ELF-1 (cell line): Measurements from ENCODE around the gene TTC23.
A peak's percentile ranks its signal among the peaks of the same experiment; 100 is the strongest.

Source experiments
- DNase-seq: peaks from one replicate; pipeline ENCODE4 v3.0.0-alpha.2; 2016; ENCODE audit warnings: low read depth, low spot score

The TTC23 gene

GRCh38 chr15:99249270-99249841 is at the start of gene TTC23:
TSS of gene TTC23 (minus strand) at chr15:99249581. CDS start at chr15:99228712, 20,869 bp downstream.
- DNase-seq, result peak; percentile 51

- DNase-seq, result no peak
Measured at GRCh38 chr15:99296386-99296785, 47.0 kb upstream of the TTC23 start.

- DNase-seq, result no peak
Measured at GRCh38 chr15:99295840-99296239, 46.5 kb upstream of the TTC23 start.

GRCh38 chr15:99291643-99292042 is 42.3 kb upstream of the TTC23 start:
- no peak for DNase-seq

- no peak for DNase-seq
Measured at GRCh38 chr15:99283717-99284116, 34.3 kb upstream of the TTC23 start.

GRCh38 chr15:99282586-99282985 is 33.2 kb upstream of the TTC23 start:
- no peak for DNase-seq

- no peak for DNase-seq
Measured at GRCh38 chr15:99282121-99282520, 32.7 kb upstream of the TTC23 start.

GRCh38 chr15:99279827-99280226 is 30.4 kb upstream of the TTC23 start:
- DNase-seq, result no peak

GRCh38 chr15:99279290-99279689 is 29.9 kb upstream of the TTC23 start:
- DNase-seq, result peak; percentile 30

GRCh38 chr15:99275525-99276128 is 26.2 kb upstream of the TTC23 start:
- no peak for DNase-seq

- no peak for DNase-seq
Measured at GRCh38 chr15:99275061-99275460, 25.7 kb upstream of the TTC23 start.

- DNase-seq, result no peak
Measured at GRCh38 chr15:99273801-99274200, 24.4 kb upstream of the TTC23 start.

- DNase-seq, result no peak
Measured at GRCh38 chr15:99268431-99268830, 19.1 kb upstream of the TTC23 start.

GRCh38 chr15:99267957-99268356 is 18.6 kb upstream of the TTC23 start:
- DNase-seq, result no peak

GRCh38 chr15:99265541-99266070 is 16.2 kb upstream of the TTC23 start:
- no peak for DNase-seq

GRCh38 chr15:99264125-99264524 is 14.7 kb upstream of the TTC23 start:
- DNase-seq, result no peak

- DNase-seq, result no peak
Measured at GRCh38 chr15:99257107-99257750, 7.8 kb upstream of the TTC23 start.

GRCh38 chr15:99253381-99254090 is 4.2 kb upstream of the TTC23 start:
- no peak for DNase-seq

- DNase-seq, result no peak
Measured at GRCh38 chr15:99252326-99252725, 2.9 kb upstream of the TTC23 start.

- DNase-seq, result peak; percentile 100
Measured at GRCh38 chr15:99250857-99251841, 1.8 kb upstream of the TTC23 start, which contains the start of gene LRRC28. TSS of gene LRRC28 (plus strand) at chr15:99251481. CDS start at chr15:99255958, 4,477 bp downstream.

GRCh38 chr15:99250494-99250856 is 1.1 kb upstream of the TTC23 start:
- no peak for DNase-seq
